Measurements from ENCODE around the gene SIPA1.
"Not testable (repeated sequence)": the region's sequence is repeated elsewhere in the genome, so short reads cannot be mapped to it uniquely, and the experiment has no call there.

SIPA1 gene

GRCh38 chr11:65655570-65656332 is 17.9 kb downstream of the SIPA1 start:
- DNase-seq: no peak

- no peak for DNase-seq
These were observed 19.5 kb downstream of the SIPA1 start for GRCh38 chr11:65657426-65657825.

GRCh38 chr11:65658174-65659021 is 20.5 kb downstream of the SIPA1 start:
- DNase-seq: no peak

- DNase-seq: no peak
These were observed 22.1 kb downstream of the SIPA1 start for GRCh38 chr11:65660038-65660437.

- DNase-seq: not testable (repeated sequence)
These were observed 23.0 kb downstream of the SIPA1 start for GRCh38 chr11:65660908-65661307.

GRCh38 chr11:65661599-65662246 is 23.8 kb downstream of the SIPA1 start:
- DNase-seq: no peak

GRCh38 chr11:65662247-65662798 is 24.4 kb downstream of the SIPA1 start:
- peak in 1 of 51 donors; percentile 53 for DNase-seq

- DNase-seq: peak; percentile 56 to 99 (median 93)
These were observed 25.1 kb downstream of the SIPA1 start, which contains the start of gene RELA for GRCh38 chr11:65662799-65663638. Gene RELA (minus strand): TSS chr11:65662916. CDS start chr11:65662832, 84 bp downstream.

GRCh38 chr11:65663639-65664200 is 25.8 kb downstream of the SIPA1 start:
- DNase-seq: peak in 35 of 51 donors; percentile 17 to 88 (median 62)

- no peak for DNase-seq
These were observed 34.4 kb downstream of the SIPA1 start for GRCh38 chr11:65672180-65672860.

- DNase-seq: no peak
These were observed 35.1 kb downstream of the SIPA1 start for GRCh38 chr11:65672982-65673381.

- no peak for DNase-seq
These were observed 42.4 kb downstream of the SIPA1 start for GRCh38 chr11:65680192-65680743.

GRCh38 chr11:65683480-65683879 is 45.6 kb downstream of the SIPA1 start:
- not testable (repeated sequence) for DNase-seq

GRCh38 chr11:65685981-65686380 is 48.1 kb downstream of the SIPA1 start:
- no peak for DNase-seq

- DNase-seq: not testable (repeated sequence)
These were observed 53.9 kb downstream of the SIPA1 start for GRCh38 chr11:65691847-65692246.

- DNase-seq: no peak
These were observed 54.5 kb downstream of the SIPA1 start for GRCh38 chr11:65692367-65692766.

- DNase-seq: peak in 23 of 51 donors; percentile 15 to 78 (median 42)
These were observed 57.7 kb downstream of the SIPA1 start for GRCh38 chr11:65695459-65696241.

- DNase-seq: no peak
These were observed 59.1 kb downstream of the SIPA1 start for GRCh38 chr11:65696802-65697552.

All from hypothalamus (tissue), 51 donors.